DND-41 (cell line): Measurements from ENCODE around the gene FAM168A.

Experiments
- EZH2 ChIP-seq: IDR thresholded peaks from 3 replicates; pipeline ENCODE4 v1.6.1; 2012; ENCODE audit warnings: borderline replicate concordance, low read depth, mild to moderate bottlenecking, moderate library complexity, low read length, inconsistent platforms; ENCODE audit not compliant: severe bottlenecking
- TF ChIP-seq, protein P1 (sequence below): IDR thresholded peaks from 2 replicates; pipeline ENCODE4 v1.5.1; 2012; ENCODE audit warnings: borderline replicate concordance, low read length, moderate library complexity, mild to moderate bottlenecking; ENCODE audit not compliant: poor library complexity, severe bottlenecking; ENCODE audit errors: extremely low read depth

- TF ChIP-seq, protein P1, sequence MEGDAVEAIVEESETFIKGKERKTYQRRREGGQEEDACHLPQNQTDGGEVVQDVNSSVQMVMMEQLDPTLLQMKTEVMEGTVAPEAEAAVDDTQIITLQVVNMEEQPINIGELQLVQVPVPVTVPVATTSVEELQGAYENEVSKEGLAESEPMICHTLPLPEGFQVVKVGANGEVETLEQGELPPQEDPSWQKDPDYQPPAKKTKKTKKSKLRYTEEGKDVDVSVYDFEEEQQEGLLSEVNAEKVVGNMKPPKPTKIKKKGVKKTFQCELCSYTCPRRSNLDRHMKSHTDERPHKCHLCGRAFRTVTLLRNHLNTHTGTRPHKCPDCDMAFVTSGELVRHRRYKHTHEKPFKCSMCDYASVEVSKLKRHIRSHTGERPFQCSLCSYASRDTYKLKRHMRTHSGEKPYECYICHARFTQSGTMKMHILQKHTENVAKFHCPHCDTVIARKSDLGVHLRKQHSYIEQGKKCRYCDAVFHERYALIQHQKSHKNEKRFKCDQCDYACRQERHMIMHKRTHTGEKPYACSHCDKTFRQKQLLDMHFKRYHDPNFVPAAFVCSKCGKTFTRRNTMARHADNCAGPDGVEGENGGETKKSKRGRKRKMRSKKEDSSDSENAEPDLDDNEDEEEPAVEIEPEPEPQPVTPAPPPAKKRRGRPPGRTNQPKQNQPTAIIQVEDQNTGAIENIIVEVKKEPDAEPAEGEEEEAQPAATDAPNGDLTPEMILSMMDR: no peak
- no peak for TF ChIP-seq EZH2
These were observed 84.2 kb downstream of the FAM168A start for GRCh38 chr11:73513707-73514106.
